NOMO-1 treated with dmso at 0.1 percent for 144 hours (cell line): Measurements from ENCODE around the gene CDK12.

Source experiments
- DNase-seq: peaks from one replicate; lab custom pipeline; 2025; ENCODE audit not compliant: unreplicated experiment; lab: John Stamatoyannopoulos, UW

CDK12 gene

DNA sequence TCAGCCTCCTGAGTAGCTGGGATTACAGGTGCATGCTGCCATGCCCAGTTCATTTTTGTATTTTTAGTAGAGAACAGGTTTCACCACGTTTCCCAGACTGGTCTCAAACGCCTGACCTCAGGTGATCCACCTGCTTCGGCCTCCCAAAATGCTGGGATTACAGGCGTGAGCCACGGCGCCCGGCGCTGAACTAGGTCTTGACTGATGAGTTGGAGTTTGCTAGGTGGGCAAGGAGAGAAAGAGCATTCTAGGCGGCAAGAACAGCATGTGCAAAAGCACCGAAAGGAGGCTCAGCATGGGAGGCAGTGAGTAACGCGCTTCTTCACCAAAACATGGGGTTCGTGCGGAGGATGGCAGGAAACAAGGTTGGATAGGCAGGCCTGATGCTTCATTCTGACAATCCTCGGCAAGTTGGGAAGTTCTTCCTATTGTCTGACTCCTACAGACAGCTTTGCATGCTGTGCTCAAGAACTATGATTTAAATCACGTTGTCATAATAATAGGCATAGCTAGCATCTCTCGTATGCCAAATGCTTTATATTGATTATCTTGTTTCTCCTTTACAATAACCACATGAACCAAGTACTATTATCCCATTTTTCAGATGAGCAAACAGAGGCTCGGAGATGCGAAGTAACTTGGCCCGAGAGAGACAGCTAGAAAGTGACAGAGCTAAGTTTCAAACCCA, 119.9 kb downstream of the CDK12 start:
- DNase-seq = no peak

DNA sequence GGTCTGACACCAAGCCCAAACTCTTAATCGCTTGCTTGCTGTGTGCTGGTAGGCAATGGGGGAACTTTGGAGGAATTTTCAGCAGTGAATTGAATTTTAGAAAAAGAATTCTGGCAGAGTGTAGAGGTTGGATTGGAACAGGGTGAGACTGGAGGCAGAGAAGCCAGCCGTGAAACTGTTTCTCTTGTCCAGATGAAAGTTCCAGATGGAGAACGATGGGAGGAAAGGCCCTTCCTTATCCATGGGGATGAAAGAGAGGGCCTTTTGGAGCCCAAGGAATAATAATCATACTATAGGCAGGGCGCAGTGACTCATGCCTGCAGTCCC, 120.4 kb downstream of the CDK12 start:
- DNase-seq = no peak

DNA sequence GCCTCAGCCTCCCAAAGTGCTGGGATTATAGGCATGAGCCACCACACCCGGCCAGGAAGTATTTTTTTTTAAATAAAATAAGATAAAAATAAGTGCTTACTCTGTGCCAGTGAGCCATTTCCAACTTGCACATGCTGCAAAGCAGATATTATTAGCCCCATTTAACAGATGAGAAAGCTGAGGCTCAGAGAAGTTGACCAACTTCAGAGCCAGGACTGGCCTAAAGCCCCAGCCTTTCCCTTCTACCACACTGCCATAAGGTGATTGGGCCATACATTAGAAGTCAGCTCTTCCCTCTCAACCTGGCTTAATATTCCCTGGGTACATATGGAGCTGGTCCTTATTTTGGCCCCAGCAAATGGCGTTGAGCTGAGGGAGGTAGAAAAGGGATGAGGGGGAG, 121.4 kb downstream of the CDK12 start:
- DNase-seq = no peak
